ENCODE results near the gene EPHA7.

Gene EPHA7

DNA sequence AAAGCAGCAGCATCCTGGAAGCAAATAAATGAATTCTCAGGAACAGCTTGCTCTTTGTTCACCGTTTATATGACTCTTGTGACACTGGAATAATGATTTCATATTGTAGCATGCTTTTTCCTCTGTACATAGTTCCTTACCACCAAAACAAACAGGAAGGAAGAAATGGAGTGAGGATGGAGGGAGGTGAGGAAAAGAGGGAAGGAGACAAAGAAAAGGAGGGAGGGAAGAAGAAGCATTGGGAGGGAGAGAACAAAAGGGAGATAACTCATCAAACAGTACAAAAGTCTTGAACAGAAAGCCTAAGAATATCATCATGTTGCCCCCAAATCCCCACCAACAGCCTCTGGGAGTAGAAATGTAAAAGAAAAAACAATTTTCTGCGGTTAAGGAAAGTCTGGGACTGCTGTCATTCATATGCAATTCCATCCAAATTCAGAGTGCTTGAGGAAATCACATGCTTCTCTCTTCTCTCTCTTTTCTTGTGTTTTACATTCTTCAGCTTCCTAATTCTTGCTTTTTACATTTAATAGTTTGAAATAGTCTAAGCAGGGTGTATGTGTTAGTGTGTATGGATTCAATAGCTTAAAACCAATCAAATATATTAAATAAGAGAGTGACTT is 81.5 kb downstream of the EPHA7 start:
- in situ Hi-C loops (cut with MboI; ENCODE audit: low pct_unique_long_range_greater_than_20kb, low sequenced_read_pairs) = no loop called here

GRCh38 chr6:93337014-93337413 is 82.3 kb downstream of the EPHA7 start:
- in situ Hi-C loops (cut with MboI; ENCODE audit: low pct_unique_long_range_greater_than_20kb, low sequenced_read_pairs) = no loop called here
- DNase-seq = no peak

More for the DNA sequence above, 81.5 kb downstream of the EPHA7 start:
- DNase-seq = no peak

- in situ Hi-C loops (cut with MboI; ENCODE audit: low pct_unique_long_range_greater_than_20kb, low sequenced_read_pairs) = no loop called here
- DNase-seq = no peak
Observed at GRCh38 chr6:93329301-93330000, 89.9 kb downstream of the EPHA7 start.

DNA sequence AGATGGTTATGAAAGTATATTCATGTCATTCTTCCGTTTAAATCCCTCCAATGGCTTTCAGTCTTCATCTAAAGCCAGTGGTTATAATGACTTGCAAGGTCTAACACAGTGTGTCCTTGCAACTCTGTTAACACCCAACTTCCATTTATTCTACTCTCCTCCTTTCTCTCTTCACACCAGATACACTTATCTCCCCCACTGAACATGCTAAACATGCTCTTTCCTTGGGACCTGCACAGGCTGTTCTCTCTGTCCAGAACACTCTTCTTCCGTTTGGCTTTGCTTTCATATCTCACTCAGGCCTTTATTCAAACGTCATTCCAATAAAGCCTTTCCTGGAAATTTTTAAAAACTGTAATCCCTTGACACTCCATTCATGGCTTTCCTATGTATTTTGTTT is 91.5 kb downstream of the EPHA7 start:
- in situ Hi-C loops (cut with MboI; ENCODE audit: low pct_unique_long_range_greater_than_20kb, low sequenced_read_pairs) = no loop called here
- DNase-seq = no peak

GRCh38 chr6:93325761-93326160 is 93.6 kb downstream of the EPHA7 start:
- in situ Hi-C loops (cut with MboI; ENCODE audit: low pct_unique_long_range_greater_than_20kb, low sequenced_read_pairs) = no loop called here
- DNase-seq = no peak

GRCh38 chr6:93323630-93324029 is 95.7 kb downstream of the EPHA7 start:
- in situ Hi-C loops (cut with MboI; ENCODE audit: low pct_unique_long_range_greater_than_20kb, low sequenced_read_pairs) = no loop called here
- DNase-seq = no peak

DNA sequence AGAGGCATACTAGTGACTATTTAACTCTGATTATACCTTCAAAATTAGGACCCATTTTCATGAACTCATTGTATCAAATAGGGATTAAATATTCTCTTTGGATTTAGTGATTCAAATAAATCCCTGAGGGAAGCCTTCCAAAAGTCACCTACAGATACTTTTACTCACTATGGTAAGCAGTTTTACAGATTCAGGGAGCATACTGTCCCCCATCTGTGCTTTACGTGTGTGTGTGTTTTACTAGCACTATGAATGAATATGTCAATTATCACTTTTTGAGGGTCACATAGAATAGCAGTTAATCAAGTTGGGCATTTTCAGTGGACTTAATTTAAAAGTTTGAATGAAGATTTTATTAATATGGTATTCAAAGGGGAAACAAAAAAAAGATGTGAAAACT is 96.7 kb downstream of the EPHA7 start:
- DNase-seq = no peak
- in situ Hi-C loops (cut with MboI; ENCODE audit: low pct_unique_long_range_greater_than_20kb, low sequenced_read_pairs) = no loop called here

DNA sequence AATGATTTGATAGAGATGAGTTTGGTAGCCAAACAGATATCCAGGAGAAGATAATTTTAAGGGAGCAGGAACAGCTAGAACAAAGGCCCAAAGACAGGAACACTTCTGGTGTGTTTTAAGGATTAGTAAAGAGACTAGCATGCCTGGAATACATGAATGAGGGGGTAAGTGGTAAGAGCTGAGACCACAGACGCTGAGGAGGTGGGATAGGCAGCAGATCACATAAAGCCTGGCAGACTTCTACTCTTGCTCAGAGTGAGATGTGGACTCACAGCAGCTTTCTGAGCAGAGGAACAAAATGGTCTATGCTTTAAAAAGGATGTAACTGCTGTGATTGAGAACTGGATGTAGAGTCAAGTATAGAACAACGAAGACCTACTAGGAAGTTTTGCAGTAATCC is 100.1 kb downstream of the EPHA7 start:
- DNase-seq = no peak
- in situ Hi-C loops (cut with MboI; ENCODE audit: low pct_unique_long_range_greater_than_20kb, low sequenced_read_pairs) = no loop called here

- no peak for DNase-seq
- in situ Hi-C loops (cut with MboI; ENCODE audit: low pct_unique_long_range_greater_than_20kb, low sequenced_read_pairs) = no loop called here
Observed at GRCh38 chr6:93318121-93318520, 101.2 kb downstream of the EPHA7 start.

DNA sequence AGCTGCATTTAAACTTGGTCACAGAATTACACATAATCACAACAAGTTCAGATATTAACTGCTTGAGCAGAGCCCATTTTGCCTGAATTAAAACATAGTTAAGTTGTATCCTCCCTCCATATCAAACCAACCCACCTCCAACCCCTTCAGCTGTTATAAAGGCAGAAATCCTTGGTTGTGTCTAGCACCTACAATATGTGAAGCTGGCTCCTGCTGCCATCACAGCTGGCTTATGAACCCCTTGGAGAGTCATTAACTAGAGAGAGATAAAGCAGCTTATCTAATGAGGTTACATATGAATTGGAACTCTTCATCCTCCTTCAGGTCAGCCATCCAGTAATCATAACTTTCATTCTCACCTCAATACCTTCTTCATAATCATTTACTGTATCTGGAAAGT is 101.8 kb downstream of the EPHA7 start:
- DNase-seq = no peak
- in situ Hi-C loops (cut with MboI; ENCODE audit: low pct_unique_long_range_greater_than_20kb, low sequenced_read_pairs) = no loop called here

DNA sequence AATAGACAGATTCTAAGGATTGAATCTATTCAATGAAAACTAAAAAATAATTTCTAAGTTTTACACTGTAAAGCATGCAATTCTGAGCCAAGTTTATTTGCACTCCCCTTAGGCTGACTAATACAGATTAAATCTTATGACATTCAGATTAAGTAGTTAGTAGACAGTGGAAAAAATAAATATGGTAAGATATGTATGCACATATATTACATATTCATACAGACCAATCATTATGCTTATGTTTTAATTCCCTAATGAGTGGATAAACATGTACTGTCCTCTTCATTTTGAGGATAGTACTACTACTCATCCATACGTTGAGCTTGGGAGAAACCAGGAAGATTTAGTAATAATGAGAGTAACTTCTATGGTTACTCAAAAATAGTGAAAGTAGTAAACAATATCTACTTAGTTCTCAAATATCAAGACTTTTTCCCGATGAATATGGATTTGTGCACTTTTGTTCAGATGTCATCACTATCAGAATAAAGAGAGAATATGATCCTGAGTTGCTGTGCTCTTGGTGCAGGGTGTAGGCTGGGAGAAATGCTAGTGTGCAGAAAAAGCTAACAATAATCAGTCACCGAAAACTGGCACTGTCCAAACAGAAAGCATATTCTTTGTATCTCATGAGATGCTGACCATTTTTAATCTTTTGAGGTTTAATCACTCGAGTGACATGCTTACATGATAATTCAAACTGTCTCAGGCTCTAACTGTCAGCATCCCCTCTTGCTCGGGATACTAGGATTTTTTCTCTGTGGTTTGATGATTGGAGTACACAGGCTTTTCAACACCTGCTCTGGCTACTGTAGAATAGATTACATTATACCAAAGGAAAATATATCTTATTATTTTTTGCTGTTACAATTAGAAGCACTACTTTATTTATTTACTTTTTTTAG is 111.6 kb downstream of the EPHA7 start:
- DNase-seq = no peak
- in situ Hi-C loops (cut with MboI; ENCODE audit: low pct_unique_long_range_greater_than_20kb, low sequenced_read_pairs) = no loop called here

DNA sequence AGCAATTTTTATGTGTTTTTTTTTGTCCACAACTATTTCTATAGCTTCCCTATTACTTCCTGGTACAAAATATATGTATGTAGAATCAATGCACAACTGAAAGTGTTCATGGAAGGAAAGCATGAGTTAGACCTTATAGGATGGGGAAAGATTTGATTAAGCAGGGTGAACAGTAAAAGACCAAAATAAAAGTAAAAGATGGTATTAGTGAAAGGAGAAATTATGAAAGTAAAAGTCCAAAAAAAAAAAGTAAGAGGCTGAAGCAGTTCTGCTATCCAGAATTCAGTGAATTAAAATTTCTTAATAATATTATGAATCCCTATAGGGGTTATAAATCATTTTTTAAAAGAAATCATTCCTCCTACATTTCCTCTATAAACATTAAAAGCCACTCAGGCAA is 114.3 kb downstream of the EPHA7 start:
- in situ Hi-C loops (cut with MboI; ENCODE audit: low pct_unique_long_range_greater_than_20kb, low sequenced_read_pairs) = no loop called here
- DNase-seq = no peak

- in situ Hi-C loops (cut with MboI; ENCODE audit: low pct_unique_long_range_greater_than_20kb, low sequenced_read_pairs) = no loop called here
- no peak for DNase-seq
Observed at GRCh38 chr6:93304505-93304904, 114.9 kb downstream of the EPHA7 start.

DNA sequence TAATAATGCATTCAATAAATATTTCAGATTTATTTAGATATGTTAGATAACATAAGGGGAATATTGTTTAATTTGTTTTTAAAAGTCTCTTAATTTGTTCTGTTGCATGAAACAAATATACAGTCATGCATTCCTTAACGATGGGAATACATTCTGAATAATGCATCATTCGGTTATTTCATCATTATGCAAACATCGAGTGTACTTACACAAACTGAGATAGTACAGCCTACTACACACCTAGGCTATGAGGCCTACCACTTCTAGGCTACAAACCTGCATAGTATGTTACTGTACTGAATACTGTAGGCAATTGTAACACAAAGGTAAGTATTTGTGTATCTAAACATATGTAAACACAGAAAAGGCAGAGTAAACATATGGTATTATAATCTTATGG is 118.7 kb downstream of the EPHA7 start:
- in situ Hi-C loops (cut with MboI; ENCODE audit: low pct_unique_long_range_greater_than_20kb, low sequenced_read_pairs) = no loop called here
- no peak for DNase-seq

DNA sequence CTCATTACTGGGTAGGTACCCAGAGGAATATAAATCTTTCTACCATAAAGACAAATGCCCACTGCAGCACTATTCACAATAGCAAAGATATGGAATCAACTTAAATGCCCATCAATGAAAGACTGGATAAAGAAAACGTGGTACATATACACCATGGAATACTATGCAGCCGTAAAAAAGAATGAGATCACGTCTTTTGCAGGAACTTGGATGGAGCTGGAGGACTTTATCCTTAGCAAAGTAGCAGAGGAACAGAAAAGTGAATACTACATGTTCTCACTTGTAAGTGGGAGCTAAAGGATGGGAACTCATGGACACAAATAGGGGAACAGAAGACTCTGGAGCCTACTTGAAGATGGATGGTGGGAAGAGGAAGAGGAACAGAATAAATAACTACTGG is 119.7 kb downstream of the EPHA7 start:
- in situ Hi-C loops (cut with MboI; ENCODE audit: low pct_unique_long_range_greater_than_20kb, low sequenced_read_pairs) = no loop called here
- DNase-seq = no peak

- no peak for DNase-seq
- in situ Hi-C loops (cut with MboI; ENCODE audit: low pct_unique_long_range_greater_than_20kb, low sequenced_read_pairs) = no loop called here
Observed at GRCh38 chr6:93295631-93296030, 123.7 kb downstream of the EPHA7 start.

DNA sequence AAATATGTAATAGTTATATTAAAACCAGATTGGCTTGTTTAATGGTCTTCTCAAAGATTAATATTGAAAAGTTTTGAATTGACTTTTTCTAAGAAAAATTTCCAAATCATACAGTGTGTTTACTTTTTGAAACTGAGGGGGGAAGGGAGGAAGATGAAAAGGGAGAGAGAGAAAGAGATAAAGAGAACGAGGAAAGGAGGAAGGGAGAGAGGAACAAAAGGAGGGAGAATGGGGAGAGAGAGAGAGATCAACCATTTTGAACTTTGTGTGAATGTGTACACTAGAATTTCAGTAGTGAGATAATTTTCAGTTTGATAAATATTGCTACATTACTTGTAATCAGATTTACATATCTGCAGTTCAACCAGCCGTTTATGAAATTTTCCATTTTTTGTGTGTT is 124.5 kb downstream of the EPHA7 start:
- DNase-seq = no peak
- in situ Hi-C loops (cut with MboI; ENCODE audit: low pct_unique_long_range_greater_than_20kb, low sequenced_read_pairs) = no loop called here

- in situ Hi-C loops (cut with MboI; ENCODE audit: low pct_unique_long_range_greater_than_20kb, low sequenced_read_pairs) = no loop called here
- no peak for DNase-seq
Observed at GRCh38 chr6:93293872-93294271, 125.5 kb downstream of the EPHA7 start.

DNA sequence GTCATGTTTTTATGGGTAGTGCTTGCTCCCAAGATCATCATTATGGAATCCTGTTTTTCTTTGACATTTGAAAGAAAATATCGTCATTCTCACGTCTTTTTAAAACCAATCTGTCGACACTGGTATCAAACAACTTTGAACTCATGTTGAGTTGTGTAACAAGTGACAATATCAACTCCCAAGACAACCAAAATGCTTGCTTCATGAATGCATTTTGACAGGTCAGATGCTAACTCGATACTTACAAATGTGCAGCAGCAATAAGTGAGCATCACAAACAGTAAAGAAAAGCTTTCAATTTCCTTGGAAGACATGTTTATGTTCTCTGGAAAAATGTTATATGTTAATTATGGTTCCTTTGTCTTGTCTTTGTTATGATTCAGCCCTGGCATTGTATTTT is 125.9 kb downstream of the EPHA7 start:
- in situ Hi-C loops (cut with MboI; ENCODE audit: low pct_unique_long_range_greater_than_20kb, low sequenced_read_pairs) = no loop called here
- DNase-seq = no peak

- no peak for DNase-seq
Observed at GRCh38 chr6:93282521-93283031, 136.8 kb downstream of the EPHA7 start.

More at GRCh38 chr6:93282521-93283031, 136.8 kb downstream of the EPHA7 start:
- in situ Hi-C loops (cut with MboI; ENCODE audit: low pct_unique_long_range_greater_than_20kb, low sequenced_read_pairs) = no loop called here
